Esophagus muscularis mucosa (tissue), 4 donors: Measurements from ENCODE around the gene PLAC8L1. TPM values are rescaled to one million over a fixed set of nuclear protein-coding genes. Genes with fewer than 3 reads are reported as not detected.
"Not testable (repeated sequence)": the region's sequence is repeated elsewhere in the genome, so short reads cannot be mapped to it uniquely, and the experiment has no call there.

Experiments used
- DNase-seq: peaks from one replicate; pipeline ENCODE4 v3.0.0-alpha.2; 2017; ENCODE audit errors: extremely low spot score
- H3K27ac ChIP-seq, 4 donors: fragments of 200-600 bp; sonication (generic); replicated peaks in 1 of 4; 1 replicate in 3 of 4; 2 replicates in 1 of 4; pipeline ENCODE4 v1.5.1; 2016 to 2019; ENCODE audit warnings: mild to moderate bottlenecking in 1 of 4
- H3K27me3 ChIP-seq, 4 donors: fragments of 200-600 bp; sonication (generic); one replicate each; pipeline versions ENCODE4 v1.5.1 to v1.6.0; 2016 to 2019
- H3K36me3 ChIP-seq, 4 donors: fragments of 200-600 bp; sonication (generic); one replicate each; pipeline ENCODE4 v1.5.1; 2016 to 2019
- H3K4me1 ChIP-seq, 4 donors: fragments of 200-600 bp; sonication (generic); one replicate each; pipeline ENCODE4 v1.5.1; 2016 to 2019
- H3K4me3 ChIP-seq, 4 donors: fragments of 200-600 bp; sonication (generic); 1 replicate in 2 of 4; 2 replicates in 2 of 4; pipeline ENCODE4 v1.5.1; 2016 to 2019; ENCODE audit warnings: mild to moderate bottlenecking in 4 of 4, moderate library complexity in 1 of 4
- H3K9me3 ChIP-seq, 4 donors: fragments of 200-600 bp; sonication (generic); 1 replicate in 3 of 4; 2 replicates in 1 of 4; pipeline ENCODE4 v1.5.1; 2016 to 2019
- EP300 ChIP-seq: sonication (generic); formaldehyde crosslinking; IDR thresholded peaks from one replicate; pipeline ENCODE4 v1.6.1; 2017; ENCODE audit warnings: antibody characterized with exemption
- POLR2A ChIP-seq: fragments of 450-650 bp; IDR thresholded peaks from one replicate; pipeline ENCODE4 v1.6.1; 2017; ENCODE audit warnings: antibody characterized with exemption, moderate library complexity, mild to moderate bottlenecking, low read depth
- POLR2AphosphoS5 ChIP-seq, 2 donors: sonication (generic); formaldehyde crosslinking; IDR thresholded peaks; one replicate each; pipeline ENCODE4 v1.6.1; 2017; ENCODE audit warnings: antibody characterized with exemption in 2 of 2
- WGBS: methylation state at CpG from one replicate; pipeline ENCODE4 v1.1.5; 2018; 5-methylcytosine and 5-hydroxymethylcytosine counted together
- intact Hi-C: fragments of 100-400 bp; cut with DNase I; formaldehyde crosslinking; loops from one replicate; pipeline ENCODE4 v1.15.1; 2023
- total RNA-seq, 4 donors: library from RNA; depleted of rRNA; stranded (reverse); fragments of >200 nt; gene quantifications; one replicate each; pipeline versions ENCODE4 v1.1.0 to v1.2.1, GENCODE V29; 2016
- TF ChIP-seq, protein P1 (sequence below), 3 experiments: fragments of 200-600 bp in 2 of 3; fragments of 450-650 bp in 1 of 3; sonication (generic) in 2 of 3; IDR thresholded peaks; one replicate each; pipeline ENCODE4 v1.5.1; 2017 to 2019; ENCODE audit warnings: antibody characterized with exemption in 3 of 3, mild to moderate bottlenecking in 2 of 3, moderate library complexity in 1 of 3

PLAC8L1 gene
- total RNA-seq, 4 donors from 2014 or later: not detected

DNA sequence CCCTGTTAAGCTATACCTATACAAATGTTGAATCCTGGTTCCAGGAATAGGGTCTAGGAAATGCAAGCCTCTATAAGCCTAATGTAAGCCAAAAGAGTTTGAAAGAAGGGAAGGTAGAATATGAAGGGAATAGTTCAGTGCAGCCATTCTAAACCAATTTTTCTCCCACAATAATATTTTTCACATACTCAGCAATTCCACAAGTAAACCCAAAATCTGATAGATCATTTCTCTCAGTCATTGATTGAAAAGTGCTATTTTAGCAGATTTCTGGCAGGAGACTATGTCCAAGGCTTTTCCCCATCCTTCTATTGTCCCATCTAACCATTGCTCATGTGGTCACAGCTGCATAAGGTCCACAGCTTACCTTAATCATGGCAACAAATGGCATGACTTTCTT, 20.7 kb upstream of the PLAC8L1 start:
- TF ChIP-seq EP300: no peak
- TF ChIP-seq POLR2AphosphoS5 (IDR thresholded peaks at IDR 0.05): no peak
- TF ChIP-seq, protein P1, sequence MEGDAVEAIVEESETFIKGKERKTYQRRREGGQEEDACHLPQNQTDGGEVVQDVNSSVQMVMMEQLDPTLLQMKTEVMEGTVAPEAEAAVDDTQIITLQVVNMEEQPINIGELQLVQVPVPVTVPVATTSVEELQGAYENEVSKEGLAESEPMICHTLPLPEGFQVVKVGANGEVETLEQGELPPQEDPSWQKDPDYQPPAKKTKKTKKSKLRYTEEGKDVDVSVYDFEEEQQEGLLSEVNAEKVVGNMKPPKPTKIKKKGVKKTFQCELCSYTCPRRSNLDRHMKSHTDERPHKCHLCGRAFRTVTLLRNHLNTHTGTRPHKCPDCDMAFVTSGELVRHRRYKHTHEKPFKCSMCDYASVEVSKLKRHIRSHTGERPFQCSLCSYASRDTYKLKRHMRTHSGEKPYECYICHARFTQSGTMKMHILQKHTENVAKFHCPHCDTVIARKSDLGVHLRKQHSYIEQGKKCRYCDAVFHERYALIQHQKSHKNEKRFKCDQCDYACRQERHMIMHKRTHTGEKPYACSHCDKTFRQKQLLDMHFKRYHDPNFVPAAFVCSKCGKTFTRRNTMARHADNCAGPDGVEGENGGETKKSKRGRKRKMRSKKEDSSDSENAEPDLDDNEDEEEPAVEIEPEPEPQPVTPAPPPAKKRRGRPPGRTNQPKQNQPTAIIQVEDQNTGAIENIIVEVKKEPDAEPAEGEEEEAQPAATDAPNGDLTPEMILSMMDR (IDR thresholded peaks at IDR 0.05): no peak
- TF ChIP-seq POLR2A: no peak
- intact Hi-C loops: no loop called here
- Histone ChIP-seq H3K36me3 (peaks cover 50 to 91% (median 69%) of the 10 kb centered on the region in 4 donors), H3K4me1 (no peaks in the 10 kb centered on the region), H3K9me3 (no peaks in the 10 kb centered on the region), H3K4me3 (no peak overlapping the region), H3K27ac (no peak overlapping the region), H3K27me3 (no peaks in the 10 kb centered on the region)
- DNase-seq: no peak

GRCh38 chr5:146124580-146124979, 19.2 kb upstream of the PLAC8L1 start:
- WGBS: 73% methylated on average over 2 of the region's 2 CpGs
- intact Hi-C loops: no loop called here

DNA sequence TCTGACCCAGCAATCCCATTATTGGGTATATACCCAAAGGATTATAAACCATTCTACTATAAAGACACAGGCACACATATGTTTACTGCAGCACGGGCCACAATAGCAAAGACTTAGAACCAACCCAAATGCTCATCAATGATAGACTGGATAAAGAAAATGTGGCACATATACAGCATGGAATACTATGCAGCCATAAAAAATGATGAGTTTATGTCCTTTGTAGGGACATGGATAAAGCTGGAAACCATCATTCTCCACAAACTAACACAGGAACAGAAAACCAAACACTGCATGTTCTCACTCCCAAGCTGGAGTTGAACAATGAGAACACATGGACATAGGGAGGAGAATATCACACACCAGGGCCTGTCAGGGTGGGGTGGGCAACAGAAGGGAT, 16.1 kb upstream of the PLAC8L1 start:
- H3K9me3 ChIP-seq, H3K27me3 ChIP-seq, intact Hi-C loops, H3K4me1 ChIP-seq, H3K27ac ChIP-seq, DNase-seq, H3K4me3 ChIP-seq: not testable (repeated sequence)
- peaks cover 61 to 94% (median 76%) of the 10 kb centered on the region in 4 donors for H3K36me3 ChIP-seq
- 100% methylated on average over 1 of the region's 1 CpG for WGBS

More at GRCh38 chr5:146124580-146124979, 19.2 kb upstream of the PLAC8L1 start:
- Histone ChIP-seq H3K9me3 (no peaks in the 10 kb centered on the region), H3K4me3 (no peak overlapping the region), H3K36me3 (peaks cover 60 to 100% (median 78%) of the 10 kb centered on the region in 4 donors), H3K27me3 (no peaks in the 10 kb centered on the region), H3K27ac (no peak overlapping the region), H3K4me1 (no peaks in the 10 kb centered on the region)
- no peak for DNase-seq
- no peak for TF ChIP-seq EP300
- no peak for TF ChIP-seq POLR2A
- no peak for TF ChIP-seq POLR2AphosphoS5 (IDR thresholded peaks at IDR 0.05)
- TF ChIP-seq, protein P1 (IDR thresholded peaks at IDR 0.05): no peak

DNA sequence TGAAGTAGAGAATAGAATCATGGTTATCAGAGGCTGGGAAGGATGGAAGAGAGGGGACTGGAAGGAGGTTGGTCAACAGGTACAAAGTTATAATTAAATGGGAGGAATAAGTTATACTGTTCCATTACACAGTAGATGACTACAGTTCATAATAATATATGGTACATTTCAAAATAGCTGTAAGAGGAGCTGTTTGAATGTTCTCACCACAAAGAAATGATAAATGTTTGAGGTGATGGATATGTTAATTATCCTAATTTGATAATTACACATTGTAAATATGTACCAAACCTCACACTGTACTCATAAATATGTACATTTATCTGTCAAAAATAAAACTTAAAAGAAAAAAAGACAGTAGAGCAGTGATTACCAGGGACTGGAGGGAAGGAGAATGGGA, 12.9 kb upstream of the PLAC8L1 start:
- no peak for DNase-seq
- Histone ChIP-seq H3K27me3 (no peaks in the 10 kb centered on the region), H3K9me3 (no peaks in the 10 kb centered on the region), H3K27ac (no peak overlapping the region), H3K36me3 (peaks cover 55 to 90% (median 69%) of the 10 kb centered on the region in 4 donors), H3K4me1 (no peaks in the 10 kb centered on the region), H3K4me3 (no peak overlapping the region)
- TF ChIP-seq EP300: no peak
- no peak for TF ChIP-seq POLR2AphosphoS5 (IDR thresholded peaks at IDR 0.05)
- no peak for TF ChIP-seq POLR2A
- TF ChIP-seq, protein P1 (IDR thresholded peaks at IDR 0.05): no peak
- intact Hi-C loops: no loop called here

- H3K4me1 ChIP-seq, H3K9me3 ChIP-seq, H3K27ac ChIP-seq, H3K4me3 ChIP-seq, H3K27me3 ChIP-seq, intact Hi-C loops, DNase-seq: not testable (repeated sequence)
- H3K36me3 ChIP-seq: peaks cover 52 to 90% (median 73%) of the 10 kb centered on the region in 4 donors
- WGBS: 75% methylated on average over 2 of the region's 2 CpGs
Observed at GRCh38 chr5:146117216-146117615, 11.8 kb upstream of the PLAC8L1 start.

GRCh38 chr5:146116361-146116760, 11.0 kb upstream of the PLAC8L1 start:
- H3K4me3 ChIP-seq: no peak overlapping the region
- no peak overlapping the region for H3K27ac ChIP-seq
- no peak for TF ChIP-seq POLR2AphosphoS5 (IDR thresholded peaks at IDR 0.05)
- TF ChIP-seq EP300: no peak
- no peak for TF ChIP-seq POLR2A
- TF ChIP-seq, protein P1 (IDR thresholded peaks at IDR 0.05): no peak
- WGBS: 76% methylated on average over 2 of the region's 2 CpGs
- no peak for DNase-seq
- H3K9me3 ChIP-seq: no peaks in the 10 kb centered on the region
- H3K36me3 ChIP-seq: peaks cover 43 to 83% (median 66%) of the 10 kb centered on the region in 4 donors
- H3K27me3 ChIP-seq: no peaks in the 10 kb centered on the region
- intact Hi-C loops: no loop called here
- no peaks in the 10 kb centered on the region for H3K4me1 ChIP-seq
